ENCODE results near the gene ARVCF. TPM values are rescaled to one million over a fixed set of nuclear protein-coding genes. Genes with fewer than 3 reads are reported as not detected.

Gene ARVCF
- total RNA-seq, 1 experiment from 2014 or later = 8.2 TPM

- Histone ChIP-seq H3K4me3 (ENCODE audit: low read depth in 2 of 2, low read length in 2 of 2) (no peak overlapping the region), H3K36me3 (ENCODE audit: control insufficient read depth, insufficient read depth, low read length) (no peaks in the 10 kb centered on the region), H3K9me3 (ENCODE audit: control insufficient read depth, insufficient read depth, low read depth, low read length) (no peaks in the 10 kb centered on the region), H3K27me3 (ENCODE audit: control insufficient read depth, insufficient read depth, low read length) (no peaks in the 10 kb centered on the region), H3K27ac (ENCODE audit: low read length) (no peak overlapping the region), H3K4me1 (ENCODE audit: control insufficient read depth, insufficient read depth, low read length) (peaks cover 6% of the 10 kb centered on the region)
- CTCF ChIA-PET = no interaction called here
- DNase-seq (ENCODE audit: low read depth, low spot score) (no peak), ATAC-seq (no peak)
- POLR2A ChIA-PET = no interaction called here
- intact Hi-C loops (cut with micrococcal nuclease; ENCODE audit: unreplicated experiment) = no loop called here
- TF ChIP-seq REST (IDR thresholded peaks at IDR 0.05; ENCODE audit: insufficient read depth in 1 of 2, low read depth in 2 of 2, low read length in 1 of 2) (no peak), CTCF (IDR thresholded peaks at IDR 0.05) (no peak), POLR2AphosphoS5 (IDR thresholded peaks at IDR 0.05; ENCODE audit: low read depth, low read length) (no peak), SIN3A (IDR thresholded peaks at IDR 0.05; ENCODE audit: borderline replicate concordance, insufficient read depth, low read depth, low read length) (no peak), TCF7L2 (IDR thresholded peaks at IDR 0.05; ENCODE audit: low read depth, low read length) (no peak)
- in situ Hi-C loops (cut with HindIII; ENCODE audit: low pct_unique_long_range_greater_than_20kb, low sequenced_read_pairs) = no loop called here
- BruUV-seq (replicated peaks) = no TSS peak
Observed at GRCh38 chr22:19961201-19961580, 55.4 kb downstream of the ARVCF start.

- Histone ChIP-seq H3K4me1 (ENCODE audit: control insufficient read depth, insufficient read depth, low read length) (peaks cover 6% of the 10 kb centered on the region), H3K36me3 (ENCODE audit: control insufficient read depth, insufficient read depth, low read length) (no peaks in the 10 kb centered on the region), H3K4me3 (ENCODE audit: low read depth in 2 of 2, low read length in 2 of 2) (no peak overlapping the region), H3K27me3 (ENCODE audit: control insufficient read depth, insufficient read depth, low read length) (no peaks in the 10 kb centered on the region), H3K27ac (ENCODE audit: low read length) (no peak overlapping the region), H3K9me3 (ENCODE audit: control insufficient read depth, insufficient read depth, low read depth, low read length) (no peaks in the 10 kb centered on the region)
- no peak for DNase-seq (ENCODE audit: low read depth, low spot score)
- no peak for ATAC-seq
- no TSS peak for BruUV-seq (replicated peaks)
- ChIA-PET CTCF (no interaction called here), POLR2A (no interaction called here)
- TF ChIP-seq SIN3A (IDR thresholded peaks at IDR 0.05; ENCODE audit: borderline replicate concordance, insufficient read depth, low read depth, low read length) (no peak), REST (IDR thresholded peaks at IDR 0.05; ENCODE audit: insufficient read depth in 1 of 2, low read depth in 2 of 2, low read length in 1 of 2) (no peak), CTCF (IDR thresholded peaks at IDR 0.05) (no peak)
- intact Hi-C loops (cut with micrococcal nuclease; ENCODE audit: unreplicated experiment) = no loop called here
- in situ Hi-C loops (cut with HindIII; ENCODE audit: low pct_unique_long_range_greater_than_20kb, low sequenced_read_pairs) = no loop called here
Observed at GRCh38 chr22:19960491-19961200, 56.0 kb downstream of the ARVCF start.

Measured in Panc1 (cell line).